ENCODE data around the gene SPACA4. TPM values are rescaled to one million over a fixed set of nuclear protein-coding genes. Genes with fewer than 3 reads are reported as not detected.

The SPACA4 gene
- total and polyA plus RNA-seq, 2 of the 4 experiments (the other 2 are of a cell fraction): not detected

GRCh38 chr19:48648134-48648533 lies 41.6 kb downstream of the SPACA4 start:
- H3K18ac ChIP-seq (ENCODE audit: low read depth, low read length): no peak overlapping the region
- dilution Hi-C loops (cut with HindIII; ENCODE audit: low sequenced_read_pairs, unreplicated experiment): no loop called here

More at GRCh38 chr19:48648134-48648533, 41.6 kb downstream of the SPACA4 start:
- H3K9me1 ChIP-seq (ENCODE audit: insufficient read depth, low read length): no peaks in the 10 kb centered on the region; the same call in 1 of the 2 replicates
- H2BK15ac ChIP-seq (ENCODE audit: low read depth, low read length): no peak overlapping the region
- no peak overlapping the region for H2AK5ac ChIP-seq (ENCODE audit: low read depth, low read length)
- H2BK20ac ChIP-seq (ENCODE audit: low read depth, low read length): no peak overlapping the region
- H3K56ac ChIP-seq (ENCODE audit: extremely low read depth, insufficient read depth, low read length): no peak overlapping the region
- no peak for DNase-seq
- peaks cover 3% of the 10 kb centered on the region; the same call in 1 of the 2 replicates for H3K9me3 ChIP-seq (ENCODE audit: control insufficient read depth, insufficient read depth, low read length)
- TF ChIP-seq RAD21 (IDR thresholded peaks at IDR 0.05; ENCODE audit: low read length): no peak
- no peak for TF ChIP-seq SMC3 (IDR thresholded peaks at IDR 0.05; ENCODE audit: low read depth, low read length)
- H3K9ac ChIP-seq (ENCODE audit: low read depth, low read length): no peak overlapping the region
- no CpG with 5 or more reads among the region's 2 CpGs for WGBS, 2 experiments (ENCODE audit: extremely low coverage in 2 of 2, insufficient read length in 1 of 2)
- no peak overlapping the region for H2BK120ac ChIP-seq (ENCODE audit: low read depth, low read length)
- no peak overlapping the region for H2AK9ac ChIP-seq (replicated peaks; ENCODE audit: low read depth, low read length, poor library complexity)
- intact Hi-C loops (cut with micrococcal nuclease) (loop anchor here (5.0 to 10.0 kb wide), 2 partner anchors 194 to 317 kb away; partner anchors contain the start of gene FTL), in situ Hi-C loops (cut with MboI; ENCODE audit: low sequenced_read_pairs) (loop anchor here (10.0 kb wide), 2 partner anchors 187 to 317 kb away; partner anchors contain the start of genes FTL and HSD17B14)
- peaks cover 4% of the 10 kb centered on the region; the same call in 1 of the 2 replicates for H3K27me3 ChIP-seq (ENCODE audit: control insufficient read depth, insufficient read depth, low read length)
- no peaks in the 10 kb centered on the region for H3K79me1 ChIP-seq (ENCODE audit: low read depth in 1 of 2, low read length in 2 of 2)
- no peak overlapping the region for H4K5ac ChIP-seq (ENCODE audit: low read depth, low read length)
- no peak overlapping the region for H3K4me2 ChIP-seq (ENCODE audit: low read depth, low read length)
- H3K14ac ChIP-seq (replicated peaks; ENCODE audit: low read depth, low read length): no peak overlapping the region
- H4K8ac ChIP-seq (ENCODE audit: low read depth in 2 of 2, low read length in 2 of 2): no peak overlapping the region
- no peak for ATAC-seq (ENCODE audit: low read depth)
- ChIA-PET POLR2A (ENCODE audit: unreplicated experiment) (no interaction called here), CTCF (no interaction called here)
- no peaks in the 10 kb centered on the region for H3K36me3 ChIP-seq (ENCODE audit: control insufficient read depth, insufficient read depth, low read length)
- H3K4ac ChIP-seq (ENCODE audit: low read depth, low read length): no peak overlapping the region
- no TSS peak for BruUV-seq (replicated peaks)
- H3K27ac ChIP-seq (ENCODE audit: insufficient read depth, low read length): no peak overlapping the region
- peaks cover 5% of the 10 kb centered on the region for H3K4me1 ChIP-seq (ENCODE audit: control insufficient read depth, insufficient read depth, low read length)
- no peak overlapping the region for H2AFZ ChIP-seq (replicated peaks; ENCODE audit: low read length, poor library complexity)
- no peak overlapping the region for H3K23ac ChIP-seq (ENCODE audit: low read depth, low read length)
- H4K20me1 ChIP-seq (ENCODE audit: insufficient read depth, low read length): no peaks in the 10 kb centered on the region
- no peak overlapping the region for H4K91ac ChIP-seq (ENCODE audit: insufficient read depth, low read depth, low read length)
- no peak overlapping the region for H2BK5ac ChIP-seq (ENCODE audit: low read depth, low read length, poor library complexity, severe bottlenecking)
- no peak overlapping the region for H3K4me3 ChIP-seq (ENCODE audit: insufficient read depth, low read depth, low read length)
